GM12872 (cell line): ENCODE data around the gene PKNOX2.

ENCODE experiments used
- CTCF ChIP-seq: IDR thresholded peaks from 3 replicates; pipeline ENCODE4 v1.5.1; 2011; ENCODE audit warnings: low read depth, mild to moderate bottlenecking, low read length, moderate library complexity; ENCODE audit not compliant: insufficient read depth

PKNOX2 gene

DNA sequence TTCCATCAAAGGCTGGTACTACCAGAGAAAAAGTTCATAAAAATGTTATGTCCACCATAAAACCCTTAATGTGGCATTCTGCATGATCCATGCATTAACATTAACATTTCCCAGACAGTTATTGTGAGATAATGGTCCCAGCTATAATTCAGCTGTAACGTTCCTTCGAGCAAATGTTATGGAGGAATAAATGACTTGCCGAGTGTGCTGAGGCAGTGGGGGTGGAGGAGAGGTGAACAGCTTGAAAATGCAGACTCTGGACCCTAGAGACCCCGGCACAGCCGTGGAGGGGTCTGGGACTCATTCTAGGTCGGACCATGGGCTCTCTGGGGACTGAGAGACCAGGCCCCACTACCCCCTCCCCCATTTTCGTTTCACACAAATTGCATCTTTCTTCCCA, 141.9 kb downstream of the PKNOX2 start:
- TF ChIP-seq CTCF, result no peak

- no peak for TF ChIP-seq CTCF
Observed at GRCh38 chr11:125308246-125308645, 143.7 kb downstream of the PKNOX2 start.

DNA sequence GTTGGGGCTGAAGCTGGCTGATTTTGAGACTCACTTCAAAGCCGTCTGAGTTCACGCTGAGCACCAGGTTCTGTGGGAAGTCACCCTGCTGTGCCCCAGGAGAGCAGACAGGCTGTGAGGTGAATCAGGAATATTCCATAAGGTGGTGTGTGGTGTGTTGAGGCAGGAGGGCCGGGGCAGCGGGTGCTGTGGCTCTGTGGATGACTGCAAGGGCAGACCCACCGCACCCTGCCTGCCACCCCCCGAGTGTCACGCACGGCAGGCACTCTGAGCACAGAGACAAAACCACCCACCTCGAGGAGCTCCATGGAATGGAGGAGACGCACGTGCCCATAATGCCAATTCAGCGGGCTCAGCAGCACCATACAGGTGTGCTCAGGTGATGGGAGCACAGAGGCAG, 147.8 kb downstream of the PKNOX2 start:
- no peak for TF ChIP-seq CTCF

- TF ChIP-seq CTCF, result no peak
Observed at GRCh38 chr11:125312812-125313211, 148.3 kb downstream of the PKNOX2 start.

- no peak for TF ChIP-seq CTCF
Observed at GRCh38 chr11:125313271-125314219, 149.0 kb downstream of the PKNOX2 start.

DNA sequence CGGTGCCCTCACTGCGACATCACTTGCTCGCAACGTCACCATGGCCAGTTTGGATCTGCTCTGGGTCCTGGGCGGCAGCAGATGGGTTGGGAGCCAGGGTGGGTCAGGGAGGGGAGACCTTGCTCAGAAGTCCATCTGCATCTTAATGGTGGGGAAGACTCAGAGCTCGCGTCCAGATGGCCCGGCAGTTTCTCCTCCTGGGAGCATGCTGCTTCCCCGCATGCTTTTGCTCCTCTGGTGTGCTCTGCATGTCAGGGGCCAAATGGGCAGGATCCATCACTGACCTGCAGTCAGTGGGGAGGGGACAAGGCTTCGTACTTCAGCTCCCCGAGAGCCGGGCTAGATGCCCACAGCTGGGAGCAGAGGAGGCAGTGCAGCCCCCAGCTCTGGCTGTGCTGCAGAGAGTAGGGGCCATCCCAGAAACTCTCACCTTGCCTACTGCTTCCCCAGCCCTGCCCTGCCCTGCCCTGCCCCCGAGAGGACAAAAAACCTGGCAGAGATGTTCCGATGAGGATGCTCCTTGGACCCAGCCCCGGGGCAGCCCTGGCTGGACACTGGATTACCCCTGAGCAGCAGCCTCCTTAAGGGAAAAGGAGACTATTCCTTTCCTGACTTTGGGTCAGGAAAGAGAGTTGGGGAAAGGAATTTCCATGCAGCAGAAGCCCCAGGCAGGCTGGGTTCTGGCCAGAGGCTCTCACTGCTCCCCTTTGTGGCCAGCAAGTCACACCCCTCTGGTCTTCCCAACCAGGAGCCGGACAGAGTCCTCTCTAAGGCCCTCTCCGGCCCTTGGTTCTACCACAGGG, 149.9 kb downstream of the PKNOX2 start:
- no peak for TF ChIP-seq CTCF

DNA sequence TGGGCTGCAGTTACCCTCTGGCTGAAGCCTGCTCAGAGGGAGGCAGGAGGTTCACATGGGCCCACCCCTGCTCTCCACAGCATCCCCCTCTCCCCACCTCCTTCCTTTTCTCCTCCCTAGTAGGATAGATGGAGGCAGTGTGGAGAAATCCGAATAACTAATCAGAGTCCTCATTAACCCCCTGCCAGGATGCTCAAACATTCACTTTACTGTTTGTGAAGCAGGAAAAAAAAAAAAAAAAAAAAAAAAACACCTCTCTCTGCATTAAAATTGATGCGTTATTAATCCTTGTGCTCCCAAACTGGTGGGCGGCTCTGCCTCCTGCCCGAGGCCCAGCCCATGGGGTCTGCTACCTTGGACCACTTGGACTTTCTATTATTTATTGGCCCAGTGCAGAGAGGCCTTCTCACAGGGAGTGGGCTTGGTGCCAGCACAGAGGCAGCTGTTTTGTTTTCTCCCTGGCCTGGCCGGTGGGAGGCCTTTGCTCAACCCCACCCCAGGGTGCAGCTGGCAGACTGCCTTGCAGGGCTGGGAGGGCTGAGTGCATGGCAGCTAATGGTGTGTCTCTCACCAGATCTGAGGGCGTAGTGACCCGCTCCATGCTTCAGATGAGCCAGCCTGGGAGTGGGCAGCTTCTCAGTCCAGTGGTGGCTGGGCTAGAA, 150.7 kb downstream of the PKNOX2 start:
- no peak for TF ChIP-seq CTCF
